Adrenal gland (tissue), 5 donors: ENCODE data around the gene MSN.

Experiments
- CTCF ChIP-seq, 6 experiments: fragments of 450-650 bp in 4 of 6; fragments of 200-600 bp in 2 of 6; sonication (generic) in 1 of 6; IDR thresholded peaks; 1 replicate in 5 of 6; 2 replicates in 1 of 6; pipeline versions ENCODE4 v1.5.1 to v1.8.0; 2016 to 2021; ENCODE audit warnings: antibody characterized with exemption in 6 of 6, mild to moderate bottlenecking in 2 of 6, moderate library complexity in 1 of 6
- POLR2A ChIP-seq, 2 donors: fragments of 450-650 bp; IDR thresholded peaks; one replicate each; pipeline ENCODE4 v1.6.1; 2017; ENCODE audit warnings: antibody characterized with exemption in 2 of 2, mild to moderate bottlenecking in 2 of 2, moderate library complexity in 1 of 2
- donor health status: DM: no; HTN: no; CAD: no.

- TF ChIP-seq CTCF (IDR thresholded peaks at IDR 0.05) = no peak
- no peak for TF ChIP-seq POLR2A (IDR thresholded peaks at IDR 0.05)
Observed at GRCh38 chrX:65726715-65727114, 59.3 kb downstream of the MSN start.
